Gastrocnemius medialis (tissue), 4 donors: ENCODE data around the gene EDN1. TPM values are rescaled to one million over a fixed set of nuclear protein-coding genes. Genes with fewer than 3 reads are reported as not detected.

Experiments used
- ATAC-seq, 2 donors: fragments of 150-250 bp; one replicate each; pipeline ENCODE4 v1.9.1; 2016
- DNase-seq, 2 donors: peaks; one replicate each; pipeline ENCODE4 v3.0.0-alpha.2; 2019
- H3K27ac ChIP-seq, 4 donors: fragments of 200-600 bp; sonication (generic); 1 replicate in 1 of 4; 2 replicates in 3 of 4; pipeline ENCODE4 v1.5.1; 2016 to 2018; ENCODE audit warnings: mild to moderate bottlenecking in 2 of 4, moderate library complexity in 1 of 4
- H3K27me3 ChIP-seq, 3 donors: fragments of 200-600 bp; sonication (generic) in 2 of 3; 1 replicate in 1 of 3; 2 replicates in 2 of 3; pipeline versions ENCODE4 v1.5.1 to v1.6.0; 2016 to 2019; ENCODE audit warnings: mild to moderate bottlenecking in 1 of 3, moderate library complexity in 1 of 3
- H3K36me3 ChIP-seq, 2 donors: fragments of 200-600 bp; sonication (generic) in 1 of 2; one replicate each; pipeline ENCODE4 v1.5.1; 2017 to 2018
- H3K4me1 ChIP-seq, 2 donors: fragments of 200-600 bp; sonication (generic) in 1 of 2; one replicate each; pipeline ENCODE4 v1.5.1; 2016 to 2017; ENCODE audit warnings: mild to moderate bottlenecking in 2 of 2
- H3K4me3 ChIP-seq, 4 donors: fragments of 200-600 bp; sonication (generic) in 3 of 4; 1 replicate in 1 of 4; 2 replicates in 3 of 4; pipeline ENCODE4 v1.5.1; 2016 to 2019; ENCODE audit warnings: mild to moderate bottlenecking in 2 of 4
- H3K9me3 ChIP-seq, 3 donors: fragments of 200-600 bp; sonication (generic) in 2 of 3; 1 replicate in 1 of 3; 2 replicates in 2 of 3; pipeline ENCODE4 v1.5.1; 2016 to 2019
- CTCF ChIP-seq, 5 experiments: fragments of 450-650 bp in 3 of 5; fragments of 200-600 bp in 2 of 5; sonication (generic) in 2 of 5; IDR thresholded peaks in 4 of 5; conservative IDR thresholded peaks in 1 of 5; 1 replicate in 4 of 5; 2 replicates in 1 of 5; pipeline ENCODE4 v1.5.1; 2016 to 2019; ENCODE audit warnings: antibody characterized with exemption in 5 of 5, mild to moderate bottlenecking in 3 of 5, moderate library complexity in 3 of 5
- POLR2A ChIP-seq, 2 donors: fragments of 450-650 bp; IDR thresholded peaks; one replicate each; pipeline ENCODE4 v1.6.1; 2017; ENCODE audit warnings: antibody characterized with exemption in 2 of 2, mild to moderate bottlenecking in 2 of 2, moderate library complexity in 2 of 2
- in situ Hi-C, 4 donors: fragments of 200-750 bp; cut with MboI; loops; one replicate each; pipeline versions ENCODE4 v1.15.0 to v1.8.0; 2017; ENCODE audit warnings: low sequenced_read_pairs in 4 of 4
- intact Hi-C: fragments of 100-400 bp; cut with DNase I; formaldehyde crosslinking; loops from one replicate; pipeline ENCODE4 v1.15.1; 2023; ENCODE audit warnings: low total_unique reads
- total RNA-seq, 4 donors: library from RNA; depleted of rRNA; stranded (reverse); fragments of >200 nt; gene quantifications; one replicate each; pipeline versions ENCODE4 v1.1.0 to v1.2.3, GENCODE V29; 2016

EDN1 gene
- total RNA-seq, 4 donors from 2014 or later = 7.4 to 12.0 (median 9.3) TPM

- intact Hi-C loops = loop anchor here (10.0 kb wide), 1 partner anchor 311 kb away; no protein-coding TSS in a partner anchor
- H3K27ac ChIP-seq = no peak overlapping the region
- no peaks in the 10 kb centered on the region for H3K36me3 ChIP-seq
- peaks cover 3 to 7% of the 10 kb centered on the region in 2 donors for H3K4me1 ChIP-seq
- in situ Hi-C loops = no loop called here
- H3K4me3 ChIP-seq = peak overlapping the region in 2 of 4 donors; percentile 13 to 55
- H3K27me3 ChIP-seq = peaks cover 7 to 14% (median 12%) of the 10 kb centered on the region in 3 donors
- no peak for ATAC-seq
- no peak for TF ChIP-seq POLR2A (IDR thresholded peaks at IDR 0.05)
- TF ChIP-seq CTCF (IDR thresholded peaks at IDR 0.05 in 4 of 5, conservative IDR thresholded peaks at IDR 0.05 in 1 of 5) = no peak
- no peak for DNase-seq
- H3K9me3 ChIP-seq = no peaks in the 10 kb centered on the region
These were observed 4.0 kb downstream of the EDN1 start for GRCh38 chr6:12293931-12294807.

- intact Hi-C loops = loop anchor here (10.0 kb wide), 1 partner anchor 310 kb away; no protein-coding TSS in a partner anchor
- DNase-seq (no peak), ATAC-seq (peak in 1 of 2 donors; percentile 41)
- Histone ChIP-seq H3K4me1 (peaks cover 3 to 7% of the 10 kb centered on the region in 2 donors), H3K27ac (no peak overlapping the region), H3K9me3 (no peaks in the 10 kb centered on the region), H3K36me3 (no peaks in the 10 kb centered on the region), H3K27me3 (peaks cover 7 to 14% (median 12%) of the 10 kb centered on the region in 3 donors), H3K4me3 (peak overlapping the region in 1 of 4 donors; percentile 55)
- TF ChIP-seq CTCF (IDR thresholded peaks at IDR 0.05 in 4 of 5, conservative IDR thresholded peaks at IDR 0.05 in 1 of 5) = no peak
- no peak for TF ChIP-seq POLR2A (IDR thresholded peaks at IDR 0.05)
- in situ Hi-C loops = no loop called here
These were observed 4.8 kb downstream of the EDN1 start for GRCh38 chr6:12294851-12295536.

GRCh38 chr6:12295558-12296254 is 5.5 kb downstream of the EDN1 start:
- intact Hi-C loops = loop anchor here (10.0 kb wide), 1 partner anchor 309 kb away; no protein-coding TSS in a partner anchor
- in situ Hi-C loops = no loop called here
- ATAC-seq (no peak), DNase-seq (no peak)
- Histone ChIP-seq H3K27ac (no peak overlapping the region), H3K36me3 (no peaks in the 10 kb centered on the region), H3K4me1 (peaks cover 0 to 2% of the 10 kb centered on the region in 2 donors), H3K27me3 (peaks cover 7 to 14% (median 12%) of the 10 kb centered on the region in 3 donors), H3K9me3 (no peaks in the 10 kb centered on the region), H3K4me3 (peak overlapping the region in 2 of 4 donors; percentile 3 to 15)
- TF ChIP-seq POLR2A (IDR thresholded peaks at IDR 0.05) (no peak), CTCF (IDR thresholded peaks at IDR 0.05 in 4 of 5, conservative IDR thresholded peaks at IDR 0.05 in 1 of 5) (no peak)

GRCh38 chr6:12296255-12296573 is 6.1 kb downstream of the EDN1 start:
- ATAC-seq (no peak), DNase-seq (no peak)
- intact Hi-C loops (loop anchor here (10.0 kb wide), 1 partner anchor 309 kb away; no protein-coding TSS in a partner anchor), in situ Hi-C loops (no loop called here)
- Histone ChIP-seq H3K9me3 (no peaks in the 10 kb centered on the region), H3K27ac (no peak overlapping the region), H3K36me3 (no peaks in the 10 kb centered on the region), H3K4me1 (no peaks in the 10 kb centered on the region), H3K27me3 (peaks cover 7 to 13% (median 12%) of the 10 kb centered on the region in 3 donors), H3K4me3 (peak overlapping the region in 2 of 4 donors; percentile 3 to 15)
- TF ChIP-seq POLR2A (IDR thresholded peaks at IDR 0.05) (no peak), CTCF (IDR thresholded peaks at IDR 0.05 in 4 of 5, conservative IDR thresholded peaks at IDR 0.05 in 1 of 5) (no peak)
